SH-SY5Y (cell line): ENCODE measurements around the gene MID1.

Experiments
- GATA2 ChIP-seq: IDR thresholded peaks from 2 replicates; pipeline ENCODE4 v1.6.1; 2011; ENCODE audit warnings: mild to moderate bottlenecking, low read depth, low read length
- GATA3 ChIP-seq: IDR thresholded peaks from 2 replicates; pipeline ENCODE4 v1.6.1; 2011; ENCODE audit warnings: low read depth, mild to moderate bottlenecking, low read length, moderate library complexity

DNA sequence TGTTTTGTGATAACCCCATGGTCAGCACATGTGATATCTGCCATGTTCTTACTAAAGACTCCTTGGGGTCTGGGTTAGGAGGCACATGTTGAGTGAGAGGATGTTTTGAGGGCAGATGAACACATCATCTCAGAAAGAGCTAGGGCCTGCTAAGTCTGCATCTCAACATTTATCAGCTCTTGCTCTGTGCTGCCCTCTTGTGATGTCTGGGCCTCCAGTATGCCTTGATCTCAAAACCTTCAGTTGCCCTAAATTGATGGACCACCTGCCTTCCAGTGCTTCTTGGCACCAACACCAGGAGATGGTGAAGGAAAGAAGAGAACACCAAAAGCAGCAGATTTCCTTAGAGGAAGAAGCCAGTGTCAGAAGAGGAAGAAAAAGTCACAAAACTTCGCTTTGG is 22.5 kb downstream of the MID1 start:
- TF ChIP-seq GATA2 (no peak), GATA3 (no peak)
